GM06990 (cell line): ENCODE measurements around the gene IL1R1.

Experiments
- DNase-seq: peaks from one replicate; pipeline ENCODE4 v3.0.0-alpha.2; 2011; ENCODE audit not compliant: insufficient read length; ENCODE audit errors: extremely low read depth
- H3K27me3 ChIP-seq: replicated peaks from 2 replicates; pipeline ENCODE4 v1.6.0; 2011; ENCODE audit warnings: low read length; ENCODE audit not compliant: control insufficient read depth, insufficient read depth
- H3K36me3 ChIP-seq: 2 replicates; pipeline ENCODE4 v1.5.1; 2011; ENCODE audit warnings: low read length; ENCODE audit not compliant: control insufficient read depth, insufficient read depth
- H3K4me3 ChIP-seq: replicated peaks from 2 replicates; pipeline ENCODE4 v1.5.1; 2011; ENCODE audit warnings: low read depth, mild to moderate bottlenecking, control low read depth, low read length
- CTCF ChIP-seq: IDR thresholded peaks from 2 replicates; pipeline ENCODE4 v1.5.1; 2011; ENCODE audit warnings: low read length, control low read depth, mild to moderate bottlenecking, inconsistent platforms; ENCODE audit not compliant: insufficient read depth, poor library complexity, severe bottlenecking

IL1R1 gene

DNA sequence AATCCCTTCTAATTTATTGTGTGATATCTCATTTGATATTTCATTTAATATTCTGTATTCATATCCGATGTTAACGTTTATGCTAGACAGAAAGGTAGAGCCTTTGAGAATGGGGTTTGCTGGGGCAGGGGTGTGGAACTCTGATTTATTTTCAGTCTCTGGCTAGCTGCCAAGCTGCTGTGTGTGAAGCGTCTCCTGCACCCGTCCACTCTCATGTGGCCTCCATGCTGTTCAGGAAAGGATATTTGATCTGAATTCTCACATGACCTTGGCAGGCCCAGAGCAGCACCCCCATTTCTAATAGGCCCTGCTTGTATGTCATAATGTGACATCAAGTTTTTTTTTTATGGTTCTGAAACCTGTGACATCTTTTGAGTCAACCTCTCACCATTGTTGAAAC is 1.6 kb downstream of the IL1R1 start:
- TF ChIP-seq CTCF = no peak
- no peak for DNase-seq
- Histone ChIP-seq H3K4me3 (no peak overlapping the region), H3K36me3 (no peaks in the 10 kb centered on the region; the same call in 1 of the 2 replicates), H3K27me3 (no peaks in the 10 kb centered on the region)

- Histone ChIP-seq H3K36me3 (no peaks in the 10 kb centered on the region; the same call in 1 of the 2 replicates), H3K27me3 (no peaks in the 10 kb centered on the region), H3K4me3 (no peak overlapping the region)
- TF ChIP-seq CTCF = no peak
- DNase-seq = no peak
Observed at GRCh38 chr2:102145107-102145506, 2.6 kb downstream of the IL1R1 start.

GRCh38 chr2:102145934-102146333 is 3.4 kb downstream of the IL1R1 start:
- H3K27me3 ChIP-seq = no peaks in the 10 kb centered on the region
- DNase-seq = no peak
- H3K4me3 ChIP-seq = no peak overlapping the region
- TF ChIP-seq CTCF = no peak
- no peaks in the 10 kb centered on the region; the same call in 1 of the 2 replicates for H3K36me3 ChIP-seq

DNA sequence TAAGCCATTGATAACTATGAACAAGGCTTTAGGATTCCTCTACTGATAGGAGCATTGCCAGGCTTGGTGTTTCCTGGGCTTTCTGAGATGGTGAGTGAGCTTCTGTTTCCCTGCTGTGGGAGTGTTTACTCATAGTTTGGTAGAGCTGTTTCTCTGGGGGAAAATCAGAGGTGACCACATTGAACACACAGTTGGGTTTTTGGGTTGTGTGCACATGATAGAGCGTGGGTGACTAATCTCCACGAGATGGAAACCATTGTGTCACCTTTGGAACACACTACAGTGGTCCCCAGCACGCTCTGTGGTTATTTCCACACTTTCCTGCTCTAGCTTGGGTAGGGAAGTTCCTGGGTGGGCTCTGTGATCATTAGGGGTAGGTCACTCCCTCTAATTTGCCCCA is 5.4 kb downstream of the IL1R1 start:
- no peak for TF ChIP-seq CTCF
- no peak for DNase-seq
- H3K36me3 ChIP-seq = no peaks in the 10 kb centered on the region; the same call in 1 of the 2 replicates

GRCh38 chr2:102149243-102149642 is 6.7 kb downstream of the IL1R1 start:
- no peak overlapping the region for H3K4me3 ChIP-seq
- no peak for TF ChIP-seq CTCF
- H3K27me3 ChIP-seq = no peaks in the 10 kb centered on the region
- H3K36me3 ChIP-seq = no peaks in the 10 kb centered on the region; the same call in 1 of the 2 replicates
- no peak for DNase-seq

More for the DNA sequence above, 5.4 kb downstream of the IL1R1 start:
- H3K4me3 ChIP-seq = no peak overlapping the region
- no peaks in the 10 kb centered on the region for H3K27me3 ChIP-seq
